PC-3 (cell line): ENCODE measurements around the gene TRAK1. TPM values are rescaled to one million over a fixed set of nuclear protein-coding genes. Genes with fewer than 3 reads are reported as not detected.

ENCODE experiments used
- ATAC-seq: fragments of 200-7000 bp; cut with Tn5 transposase; 2 replicates; pipeline ENCODE4 v1.9.1; 2020; ENCODE audit warnings: mild to moderate bottlenecking, moderate library complexity
- BruUV-seq: library from RNA; stranded (reverse); fragments of 400-500 nt; replicated peaks from 2 replicates; lab custom pipeline; 2021; lab: Mats Ljungman, UMichigan
- CTCF ChIA-PET: fragments of 300-600 bp; sonication (Branson Sonifier 250); formaldehyde crosslinking; loops from one replicate; lab custom pipeline; 2022; ENCODE audit warnings: antibody characterized with exemption; lab: Charles Lee
- POLR2A ChIA-PET: fragments of 300-600 bp; sonication (Branson Sonifier 250); formaldehyde crosslinking; loops from one replicate; lab custom pipeline; 2022; ENCODE audit warnings: antibody characterized with exemption; ENCODE audit not compliant: unreplicated experiment; lab: Charles Lee
- DNase-seq: peaks from one replicate; pipeline ENCODE4 v3.0.0-alpha.2; 2015
- H2AFZ ChIP-seq: fragments of 300-600 bp; sonication (generic); 2 replicates; pipeline ENCODE4 v1.6.0; 2016; ENCODE audit warnings: antibody characterized with exemption, low read length
- H3F3A ChIP-seq: fragments of 300-600 bp; sonication (generic); one replicate; pipeline ENCODE4 v1.6.0; 2017; ENCODE audit warnings: antibody characterized with exemption, low read length, control low read depth, mild to moderate bottlenecking; ENCODE audit not compliant: unreplicated experiment
- H3K27ac ChIP-seq: fragments of 300-600 bp; sonication (generic); 2 replicates; pipeline ENCODE4 v1.5.1; 2016; ENCODE audit warnings: mild to moderate bottlenecking, low read length
- H3K27me3 ChIP-seq: fragments of 300-600 bp; sonication (generic); 2 replicates; pipeline ENCODE4 v1.6.1; 2016; ENCODE audit warnings: low read length, mixed read lengths
- H3K36me3 ChIP-seq: fragments of 300-600 bp; sonication (generic); 2 replicates; pipeline ENCODE4 v1.6.1; 2016; ENCODE audit warnings: low read depth, mixed run types, low read length, mixed read lengths
- H3K4me1 ChIP-seq: fragments of 300-600 bp; sonication (generic); 2 replicates; pipeline ENCODE4 v1.5.1; 2016; ENCODE audit warnings: low read length; ENCODE audit not compliant: insufficient read depth
- H3K4me2 ChIP-seq: fragments of 300-600 bp; sonication (generic); 2 replicates; pipeline ENCODE4 v1.6.0; 2016; ENCODE audit warnings: low read length
- H3K4me3 ChIP-seq: fragments of 300-600 bp; sonication (generic); 2 replicates; pipeline ENCODE4 v1.5.1; 2016; ENCODE audit warnings: mild to moderate bottlenecking, low read length, mixed read lengths
- H3K79me2 ChIP-seq: fragments of 300-600 bp; sonication (generic); 2 replicates; pipeline ENCODE4 v1.6.1; 2017; ENCODE audit warnings: low read length, mixed read lengths
- H3K9ac ChIP-seq: fragments of 300-600 bp; sonication (generic); 2 replicates; pipeline ENCODE4 v1.6.0; 2016; ENCODE audit warnings: mild to moderate bottlenecking, low read length
- H3K9me2 ChIP-seq: fragments of 300-600 bp; sonication (generic); replicated peaks from 2 replicates; pipeline ENCODE4 v1.6.1; 2016; ENCODE audit warnings: mixed run types, low read length, mixed read lengths
- H3K9me3 ChIP-seq: fragments of 300-600 bp; sonication (generic); 2 replicates; pipeline ENCODE4 v1.6.1; 2016; ENCODE audit warnings: low read length, mixed read lengths
- H4K20me1 ChIP-seq: fragments of 300-600 bp; sonication (generic); 2 replicates; pipeline ENCODE4 v1.6.1; 2016; ENCODE audit warnings: low read length, mixed read lengths
- CTCF ChIP-seq: fragments of 300-600 bp; sonication (generic); conservative IDR thresholded peaks from 2 replicates; pipeline ENCODE4 v1.5.1; 2017; ENCODE audit warnings: antibody characterized with exemption, low read depth, mild to moderate bottlenecking, low read length
- EZH2 ChIP-seq: fragments of 300-600 bp; sonication (generic); IDR thresholded peaks from one replicate; pipeline ENCODE4 v1.6.1; 2017; ENCODE audit warnings: antibody characterized with exemption, mild to moderate bottlenecking, low read length; ENCODE audit not compliant: unreplicated experiment
- EZH2phosphoT487 ChIP-seq: fragments of 300-600 bp; sonication (generic); IDR thresholded peaks from 2 replicates; pipeline ENCODE4 v1.6.1; 2018; ENCODE audit warnings: mild to moderate bottlenecking, antibody characterized with exemption, low read length, borderline replicate concordance
- intact Hi-C: fragments of 100-400 bp; cut with micrococcal nuclease; formaldehyde crosslinking; loops from 2 replicates; pipeline ENCODE4 v1.9.0; 2023
- total RNA-seq: library from RNA; depleted of rRNA; stranded (reverse); fragments of >200 nt; gene quantifications from 2 replicates; pipeline ENCODE4 v1.2.3, GENCODE V29; 2014

The TRAK1 gene
- total RNA-seq, 1 experiment from 2014 or later = 23.4 TPM

GRCh38 chr3:42052484-42053351 lies 38.4 kb upstream of the TRAK1 start:
- H3K27ac ChIP-seq = no peak overlapping the region
- H3K27me3 ChIP-seq = no peaks in the 10 kb centered on the region
- H2AFZ ChIP-seq = no peak overlapping the region
- ChIA-PET CTCF (no interaction called here), POLR2A (no interaction called here)
- no peaks in the 10 kb centered on the region for H3K9me2 ChIP-seq
- peaks cover 31% of the 10 kb centered on the region for H3K79me2 ChIP-seq
- no peaks in the 10 kb centered on the region for H3K9me3 ChIP-seq
- no peak for DNase-seq
- intact Hi-C loops = no loop called here
- no peaks in the 10 kb centered on the region for H3K36me3 ChIP-seq
- no peaks in the 10 kb centered on the region for H4K20me1 ChIP-seq
- H3K4me3 ChIP-seq = no peak overlapping the region
- H3K4me1 ChIP-seq = no peaks in the 10 kb centered on the region
- no peak for ATAC-seq
- no peak for TF ChIP-seq EZH2
- no peak for TF ChIP-seq CTCF
- TF ChIP-seq EZH2phosphoT487 = no peak
- H3F3A ChIP-seq = no peaks in the 10 kb centered on the region
- H3K4me2 ChIP-seq = no peak overlapping the region
- BruUV-seq = no TSS peak
- H3K9ac ChIP-seq = no peak overlapping the region

- no peak overlapping the region for H3K4me2 ChIP-seq
- H2AFZ ChIP-seq = no peak overlapping the region
- no peak overlapping the region for H3K4me3 ChIP-seq
- H4K20me1 ChIP-seq = no peaks in the 10 kb centered on the region
- TF ChIP-seq EZH2phosphoT487 (no peak), EZH2 (no peak), CTCF (no peak)
- H3K27me3 ChIP-seq = no peaks in the 10 kb centered on the region
- H3F3A ChIP-seq = no peaks in the 10 kb centered on the region
- CTCF ChIA-PET = no interaction called here
- H3K79me2 ChIP-seq = peaks cover 25% of the 10 kb centered on the region
- intact Hi-C loops = no loop called here
- no peaks in the 10 kb centered on the region for H3K9me3 ChIP-seq
- H3K9ac ChIP-seq = no peak overlapping the region
- no peak for ATAC-seq
- POLR2A ChIA-PET = no interaction called here
- H3K9me2 ChIP-seq = no peaks in the 10 kb centered on the region
- H3K4me1 ChIP-seq = no peaks in the 10 kb centered on the region
- H3K27ac ChIP-seq = no peak overlapping the region
- no peak for DNase-seq
- no TSS peak for BruUV-seq
- no peaks in the 10 kb centered on the region for H3K36me3 ChIP-seq
These were observed 37.7 kb upstream of the TRAK1 start for GRCh38 chr3:42053476-42053875.

- Histone ChIP-seq H3K9ac (no peak overlapping the region), H3K27me3 (no peaks in the 10 kb centered on the region), H3K4me2 (no peak overlapping the region), H3K4me1 (no peaks in the 10 kb centered on the region), H3K4me3 (no peak overlapping the region), H3K9me2 (no peaks in the 10 kb centered on the region), H2AFZ (no peak overlapping the region), H3K79me2 (peaks cover 25% of the 10 kb centered on the region), H3K9me3 (no peaks in the 10 kb centered on the region), H4K20me1 (no peaks in the 10 kb centered on the region), H3F3A (no peaks in the 10 kb centered on the region), H3K36me3 (no peaks in the 10 kb centered on the region), H3K27ac (no peak overlapping the region)
- ATAC-seq (no peak), DNase-seq (peak; percentile 43)
- TF ChIP-seq CTCF = no peak
- TF ChIP-seq EZH2 = no peak
- TF ChIP-seq EZH2phosphoT487 = no peak
- intact Hi-C loops = no loop called here
- POLR2A ChIA-PET = no interaction called here
- CTCF ChIA-PET = no interaction called here
- BruUV-seq = no TSS peak
These were observed 35.9 kb upstream of the TRAK1 start for GRCh38 chr3:42055291-42055690.
